GM12878 (cell line): ENCODE data around the gene SLC9A8.

Experiments
- CBFB ChIP-seq: IDR thresholded peaks from 2 replicates; pipeline ENCODE4 v1.6.1; 2016; ENCODE audit warnings: antibody characterized with exemption, low read depth
- CBX3 ChIP-seq: fragments of 200-600 bp; sonication (generic); IDR thresholded peaks from 2 replicates; pipeline ENCODE4 v1.6.1; 2016; ENCODE audit warnings: low read depth, borderline replicate concordance
- CHD2 ChIP-seq: IDR thresholded peaks from 2 replicates; pipeline ENCODE4 v1.6.1; 2011; ENCODE audit warnings: low read depth, low read length, improper control_type of control experiment, borderline replicate concordance
- CTCF ChIP-seq, 3 experiments: IDR thresholded peaks in 2 of 3; conservative IDR thresholded peaks in 1 of 3; 2 replicates each; pipeline ENCODE4 v1.5.1; 2011; ENCODE audit warnings: low read depth in 3 of 3, low read length in 3 of 3, mild to moderate bottlenecking in 3 of 3, control low read depth in 2 of 3, moderate library complexity in 2 of 3, inconsistent platforms in 1 of 3, mixed read lengths in 1 of 3; ENCODE audit not compliant: control insufficient read depth in 2 of 3, insufficient read depth in 1 of 3; ENCODE audit errors: extremely low read depth in 1 of 3
- EP300 ChIP-seq, 2 experiments: fragments of 150-350 bp in 1 of 2; IDR thresholded peaks; 2 replicates each; pipeline ENCODE4 v1.6.1; 2011 to 2012; ENCODE audit warnings: low read depth in 2 of 2, low read length in 2 of 2, borderline replicate concordance in 1 of 2, improper control_type of control experiment in 1 of 2, inconsistent platforms in 1 of 2; ENCODE audit not compliant: control insufficient read depth in 1 of 2
- HDAC6 ChIP-seq: fragments of 200-600 bp; sonication (generic); IDR thresholded peaks from one replicate; pipeline ENCODE4 v1.8.0; 2017; ENCODE audit warnings: antibody characterized with exemption; ENCODE audit not compliant: unreplicated experiment
- JUND ChIP-seq: IDR thresholded peaks from 2 replicates; pipeline ENCODE4 v1.6.1; 2012; ENCODE audit warnings: low read depth, mild to moderate bottlenecking, low read length, improper control_type of control experiment, moderate library complexity
- MXI1 ChIP-seq: fragments of 150-350 bp; IDR thresholded peaks from 2 replicates; pipeline ENCODE4 v1.6.1; 2011; ENCODE audit warnings: low read depth, mild to moderate bottlenecking, inconsistent platforms, low read length, improper control_type of control experiment
- NFIC ChIP-seq: IDR thresholded peaks from 2 replicates; pipeline ENCODE4 v1.6.1; 2012; ENCODE audit warnings: low read depth, mild to moderate bottlenecking, inconsistent platforms, low read length, moderate library complexity
- PKNOX1 ChIP-seq: fragments of 450-650 bp; IDR thresholded peaks from 2 replicates; pipeline ENCODE4 v1.6.1; 2016; ENCODE audit warnings: mild to moderate bottlenecking
- ZBED1 ChIP-seq: IDR thresholded peaks from 2 replicates; pipeline ENCODE4 v1.6.1; 2016; ENCODE audit warnings: borderline replicate concordance
- ZNF384 ChIP-seq: IDR thresholded peaks from 2 replicates; pipeline ENCODE4 v1.6.1; 2012; ENCODE audit warnings: low read depth, mild to moderate bottlenecking, low read length, improper control_type of control experiment, borderline replicate concordance

GRCh38 chr20:49851231-49851705, 38.6 kb downstream of the SLC9A8 start:
- TF ChIP-seq MXI1 (no peak), HDAC6 (no peak), ZNF384 (no peak), CTCF (IDR thresholded peaks at IDR 0.05 in 2 of 3, conservative IDR thresholded peaks at IDR 0.05 in 1 of 3; ENCODE audit: control insufficient read depth in 2 of 3, extremely low read depth in 1 of 3, insufficient read depth in 1 of 3, low read depth in 3 of 3, low read length in 3 of 3) (no peak), ZBED1 (no peak), CBFB (no peak), NFIC (no peak), JUND (no peak), EP300 (IDR thresholded peaks at IDR 0.05; ENCODE audit: borderline replicate concordance in 1 of 2, control insufficient read depth in 1 of 2, low read depth in 2 of 2, low read length in 2 of 2) (no peak), CBX3 (no peak), PKNOX1 (no peak), CHD2 (no peak)
